WTC11 (cell line): Measurements from ENCODE around the gene ADI1. TPM values are rescaled to one million over a fixed set of nuclear protein-coding genes. Genes with fewer than 3 reads are reported as not detected.

Experiments used
- ATAC-seq: fragments of 200-7000 bp; cut with Tn5 transposase; 2 replicates; pipeline ENCODE4 v1.10.0; 2021; ENCODE audit warnings: mild to moderate bottlenecking, moderate library complexity
- CTCF ChIA-PET: fragments of 300-600 bp; sonication (Branson Sonifier 250); formaldehyde crosslinking; loops from one replicate; lab custom pipeline; 2021; ENCODE audit warnings: antibody characterized with exemption; lab: Charles Lee
- POLR2A ChIA-PET: fragments of 350-600 bp; sonication (Branson Sonifier 250); formaldehyde crosslinking; loops from one replicate; lab custom pipeline; 2021; ENCODE audit warnings: antibody characterized with exemption; lab: Charles Lee
- DNase-seq: peaks from one replicate; pipeline ENCODE4 v3.0.0; 2021; ENCODE audit warnings: low spot score
- H3K27ac Mint-ChIP-seq: 2 replicates; pipeline ENCODE4 v1.8.0; 2021; ENCODE audit warnings: mixed read lengths
- H3K27me3 Mint-ChIP-seq: 2 replicates; pipeline ENCODE4 v1.8.0; 2021; ENCODE audit warnings: low read depth, mild to moderate bottlenecking, moderate library complexity, mixed read lengths
- H3K36me3 Mint-ChIP-seq: 2 replicates; pipeline ENCODE4 v1.8.0; 2021; ENCODE audit warnings: mixed read lengths
- H3K4me1 Mint-ChIP-seq: 2 replicates; pipeline ENCODE4 v1.8.0; 2022; ENCODE audit warnings: mixed read lengths
- H3K4me3 Mint-ChIP-seq: 2 replicates; pipeline ENCODE4 v1.8.0; 2021; ENCODE audit warnings: mild to moderate bottlenecking, moderate library complexity, mixed read lengths
- H3K9me3 Mint-ChIP-seq: 2 replicates; pipeline ENCODE4 v1.8.0; 2021; ENCODE audit warnings: mixed read lengths
- ATF6 ChIP-seq: sonication (generic); formaldehyde crosslinking; IDR thresholded peaks from 2 replicates; pipeline ENCODE4 v1.8.1; 2023; ENCODE audit warnings: mild to moderate bottlenecking, missing genetic modification reagents
- CBFB ChIP-seq: sonication (generic); formaldehyde crosslinking; IDR thresholded peaks from 2 replicates; pipeline ENCODE4 v1.8.1; 2022; ENCODE audit warnings: mild to moderate bottlenecking, low read depth, missing genetic modification reagents
- CREM ChIP-seq: sonication (generic); formaldehyde crosslinking; IDR thresholded peaks from 2 replicates; pipeline ENCODE4 v1.8.1; 2022; ENCODE audit warnings: mild to moderate bottlenecking, missing genetic modification reagents, moderate library complexity
- E2F4 ChIP-seq: sonication (generic); formaldehyde crosslinking; IDR thresholded peaks from 2 replicates; pipeline ENCODE4 v1.8.1; 2022; ENCODE audit warnings: low read depth, mild to moderate bottlenecking, moderate library complexity, missing genetic modification reagents, borderline replicate concordance
- ETV6 ChIP-seq: sonication (generic); formaldehyde crosslinking; IDR thresholded peaks from 2 replicates; pipeline ENCODE4 v1.8.1; 2022; ENCODE audit warnings: mild to moderate bottlenecking, missing genetic modification reagents
- FOXP1 ChIP-seq: sonication (generic); formaldehyde crosslinking; IDR thresholded peaks from 2 replicates; pipeline ENCODE4 v1.8.0; 2022; ENCODE audit warnings: missing genetic modification reagents, mild to moderate bottlenecking, moderate library complexity, borderline replicate concordance
- GRHL2 ChIP-seq: fragments of 250-450 bp; sonication (Bioruptor Pico); IDR thresholded peaks from 2 replicates; pipeline ENCODE4 v1.8.0; 2022; ENCODE audit warnings: mild to moderate bottlenecking, moderate library complexity; ENCODE audit not compliant: insufficient replicate concordance, severe bottlenecking
- GTF2I ChIP-seq: fragments of 250-450 bp; sonication (Bioruptor Pico); conservative IDR thresholded peaks from 2 replicates; pipeline ENCODE4 v1.4.0; 2021; ENCODE audit warnings: mild to moderate bottlenecking
- HMGA2 ChIP-seq: fragments of 250-450 bp; sonication (Bioruptor Pico); IDR thresholded peaks from 2 replicates; pipeline ENCODE4 v1.4.0; 2021; ENCODE audit warnings: mild to moderate bottlenecking, moderate library complexity
- IRF2 ChIP-seq: sonication (generic); formaldehyde crosslinking; IDR thresholded peaks from 2 replicates; pipeline ENCODE4 v1.8.0; 2022; ENCODE audit warnings: low read depth, missing genetic modification reagents, borderline replicate concordance
- JAZF1 ChIP-seq: fragments of 250-450 bp; sonication (Bioruptor Pico); IDR thresholded peaks from 2 replicates; pipeline ENCODE4 v1.9.0; 2021; ENCODE audit warnings: moderate library complexity, mild to moderate bottlenecking, inconsistent platforms
- NFATC4 ChIP-seq: fragments of 250-450 bp; sonication (Bioruptor Pico); IDR thresholded peaks from 2 replicates; pipeline ENCODE4 v1.9.0; 2021; ENCODE audit warnings: mild to moderate bottlenecking
- NR3C1 ChIP-seq: sonication (generic); formaldehyde crosslinking; conservative IDR thresholded peaks from 2 replicates; pipeline ENCODE4 v1.8.1; 2023; ENCODE audit warnings: low read depth, mild to moderate bottlenecking, missing genetic modification reagents
- PRRX2 ChIP-seq: fragments of 250-450 bp; sonication (Bioruptor Pico); IDR thresholded peaks from 2 replicates; pipeline ENCODE4 v1.8.0; 2021; ENCODE audit warnings: mild to moderate bottlenecking
- RORB ChIP-seq: fragments of 250-450 bp; sonication (Bioruptor Pico); IDR thresholded peaks from 2 replicates; pipeline ENCODE4 v1.9.0; 2021; ENCODE audit warnings: mild to moderate bottlenecking
- TCF7 ChIP-seq: sonication (generic); formaldehyde crosslinking; IDR thresholded peaks from 2 replicates; pipeline ENCODE4 v1.8.0; 2022; ENCODE audit warnings: mild to moderate bottlenecking, low read depth, missing genetic modification reagents, moderate library complexity
- TEAD1 ChIP-seq: sonication (generic); formaldehyde crosslinking; IDR thresholded peaks from 2 replicates; pipeline ENCODE4 v1.8.0; 2022; ENCODE audit warnings: mild to moderate bottlenecking, missing genetic modification reagents
- ZNF281 ChIP-seq: sonication (generic); formaldehyde crosslinking; IDR thresholded peaks from 2 replicates; pipeline ENCODE4 v1.8.0; 2023; ENCODE audit warnings: mild to moderate bottlenecking, missing genetic modification reagents
- ZNF671 ChIP-seq: fragments of 250-450 bp; sonication (Bioruptor Pico); IDR thresholded peaks from 2 replicates; pipeline ENCODE4 v1.8.0; 2021; ENCODE audit warnings: mild to moderate bottlenecking
- total RNA-seq: library from RNA; stranded (reverse); gene quantifications from 3 replicates; pipeline ENCODE4 v1.2.3, GENCODE V29; 2021

ADI1 gene
- total RNA-seq, 1 experiment from 2014 or later, result 21.4 TPM

GRCh38 chr2:3470856-3471737, 48.2 kb downstream of the ADI1 start:
- no peak overlapping the region for H3K27ac Mint-ChIP-seq
- no peaks in the 10 kb centered on the region for H3K9me3 Mint-ChIP-seq
- ATAC-seq (no peak), DNase-seq (no peak)
- TF ChIP-seq ZNF671 (CRISPR knock-in tag), result no peak
- no peak for TF ChIP-seq GRHL2 (CRISPR knock-in tag)
- no peak for TF ChIP-seq HMGA2 (CRISPR knock-in tag)
- H3K27me3 Mint-ChIP-seq, result no peaks in the 10 kb centered on the region; the same call in 1 of the 2 replicates
- ChIA-PET POLR2A (no interaction called here), CTCF (interaction anchor here (2.4 kb wide), 1 partner anchor 10 kb away, joined by 8 read pairs; no protein-coding TSS in a partner anchor)
- no peak overlapping the region for H3K4me3 Mint-ChIP-seq
- peaks cover 11% of the 10 kb centered on the region for H3K4me1 Mint-ChIP-seq
- H3K36me3 Mint-ChIP-seq, result peaks cover 22% of the 10 kb centered on the region

GRCh38 chr2:3470166-3470651, 49.1 kb downstream of the ADI1 start:
- peaks cover 11% of the 10 kb centered on the region for H3K4me1 Mint-ChIP-seq
- H3K27ac Mint-ChIP-seq, result no peak overlapping the region
- TF ChIP-seq NFATC4 (CRISPR knock-in tag), result no peak
- TF ChIP-seq HMGA2 (CRISPR knock-in tag), result no peak
- TF ChIP-seq FOXP1, result no peak
- TF ChIP-seq ATF6 (CRISPR knock-in tag), result no peak
- no peak for TF ChIP-seq RORB (CRISPR knock-in tag)
- no peak for TF ChIP-seq ETV6 (CRISPR knock-in tag)
- no peak for TF ChIP-seq CREM (CRISPR knock-in tag)
- TF ChIP-seq, all 79 proteins: peak for 0
- ATAC-seq (no peak), DNase-seq (no peak)
- Mint-ChIP-seq H3K4me3 (no peak overlapping the region), H3K27me3 (no peaks in the 10 kb centered on the region; the same call in 1 of the 2 replicates), H3K36me3 (peaks cover 21% of the 10 kb centered on the region), H3K9me3 (no peaks in the 10 kb centered on the region)
- POLR2A ChIA-PET, result no interaction called here
- CTCF ChIA-PET, result interaction anchor here (1.1 to 2.4 kb wide), 2 partner anchors 9 to 124 kb away, joined by 3 to 8 read pairs; partner anchors contain the start of gene COLEC11

- Mint-ChIP-seq H3K27ac (no peak overlapping the region; the same call in 1 of the 2 replicates), H3K4me1 (peaks cover 11% of the 10 kb centered on the region), H3K36me3 (peaks cover 21% of the 10 kb centered on the region), H3K27me3 (no peaks in the 10 kb centered on the region; the same call in 1 of the 2 replicates), H3K9me3 (no peaks in the 10 kb centered on the region), H3K4me3 (no peak overlapping the region)
- TF ChIP-seq E2F4 (no peak), PRRX2 (CRISPR knock-in tag) (no peak), IRF2 (no peak), NR3C1 (no peak), JAZF1 (CRISPR knock-in tag) (no peak), ZNF281 (CRISPR knock-in tag) (no peak), GTF2I (CRISPR knock-in tag) (no peak), CBFB (CRISPR knock-in tag) (no peak), TCF7 (CRISPR knock-in tag) (no peak), TEAD1 (CRISPR knock-in tag) (no peak), ZNF671 (CRISPR knock-in tag) (no peak)
- DNase-seq (no peak), ATAC-seq (no peak)
- POLR2A ChIA-PET, result no interaction called here
- CTCF ChIA-PET, result interaction anchor here (1.1 kb wide), 1 partner anchor 125 kb away, joined by 3 read pairs; the partner anchor contains the start of gene COLEC11
Measured at GRCh38 chr2:3469486-3469885, 49.8 kb downstream of the ADI1 start.
